ENCODE measurements around the gene SOHLH1. TPM values are rescaled to one million over a fixed set of nuclear protein-coding genes. Genes with fewer than 3 reads are reported as not detected.
"Not testable (repeated sequence)": the region's sequence is repeated elsewhere in the genome, so short reads cannot be mapped to it uniquely, and the experiment has no call there.

The SOHLH1 gene
- polyA plus RNA-seq, 2 of the 4 experiments (the other 2 are of a cell fraction) = not detected

DNA sequence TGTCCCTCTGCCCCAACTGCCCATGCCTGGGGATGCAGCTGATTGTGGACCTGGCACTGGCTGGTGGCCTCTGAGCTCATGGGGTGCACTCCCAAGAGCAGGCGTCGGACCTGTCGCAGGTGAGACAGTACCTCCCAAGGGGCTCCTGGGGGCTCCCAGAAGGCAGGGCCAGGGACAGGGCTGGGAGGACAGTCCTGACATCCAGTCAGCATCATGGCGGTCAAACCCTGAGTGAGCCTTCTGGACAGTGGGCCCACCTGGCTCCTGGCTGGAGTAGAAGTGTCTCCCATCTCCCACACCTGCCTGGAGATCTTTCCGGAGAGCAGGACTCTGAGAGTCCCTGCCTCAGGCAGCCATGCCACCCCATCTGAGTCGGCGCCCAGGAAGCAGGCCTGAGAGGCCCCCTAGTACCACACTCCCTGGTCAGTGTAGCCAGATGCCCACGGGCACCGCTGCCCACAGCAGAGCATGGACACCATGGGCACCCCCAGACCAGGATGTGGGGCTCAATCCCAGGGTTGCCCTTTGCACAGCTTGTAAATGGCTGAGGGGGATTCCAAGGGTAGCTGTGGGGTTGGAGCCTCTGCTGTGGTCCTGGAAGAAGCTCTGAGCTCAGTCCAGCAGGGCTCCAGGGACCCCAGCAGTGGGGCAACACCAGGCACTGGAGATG is 29.5 kb downstream of the SOHLH1 start:
- Histone ChIP-seq H3K4me3 (no peak overlapping the region), H3K4me2 (no peak overlapping the region), H3K9me3 (no peaks in the 10 kb centered on the region), H3K4me1 (no peaks in the 10 kb centered on the region), H3K27ac (no peak overlapping the region)
- 59% methylated on average over 7 of the region's 9 CpGs for WGBS (ENCODE audit: missing lambda C conversion rate)
- ATAC-seq = no peak
- DNase-seq (ENCODE audit: low read depth in 1 of 2, low spot score in 1 of 2) = no peak
- POLR2A ChIA-PET = no interaction called here
- CTCF ChIA-PET = interaction anchor here (1.4 kb wide), 1 partner anchor 11 kb away, joined by 3 read pairs; no protein-coding TSS in a partner anchor
- FAIRE-seq = no peak
- TF ChIP-seq HDAC2 (IDR thresholded peaks at IDR 0.05) (no peak), EP300 (IDR thresholded peaks at IDR 0.05) (no peak), RNF2 (IDR thresholded peaks at IDR 0.05; ENCODE audit: borderline replicate concordance, low read depth) (no peak), MYC (IDR thresholded peaks at IDR 0.05; ENCODE audit: borderline replicate concordance, low read length) (no peak), PHF8 (IDR thresholded peaks at IDR 0.05; ENCODE audit: borderline replicate concordance, low read depth) (no peak), RARB (CRISPR knock-in tag; IDR thresholded peaks at IDR 0.05) (no peak), ZFP36 (IDR thresholded peaks at IDR 0.05; ENCODE audit: borderline replicate concordance, partially characterized antibody) (no peak), EHMT2 (IDR thresholded peaks at IDR 0.05; ENCODE audit: low read depth) (no peak), BHLHE40 (IDR thresholded peaks at IDR 0.05; ENCODE audit: low read depth, low read length) (no peak), EHF (CRISPR knock-in tag; IDR thresholded peaks at IDR 0.05) (no peak), POLR2AphosphoS2 (conservative IDR thresholded peaks at IDR 0.05; ENCODE audit: low read length) (no peak), TP53 (CRISPR knock-in tag; IDR thresholded peaks at IDR 0.05) (no peak)
- TF ChIP-seq, protein P1, sequence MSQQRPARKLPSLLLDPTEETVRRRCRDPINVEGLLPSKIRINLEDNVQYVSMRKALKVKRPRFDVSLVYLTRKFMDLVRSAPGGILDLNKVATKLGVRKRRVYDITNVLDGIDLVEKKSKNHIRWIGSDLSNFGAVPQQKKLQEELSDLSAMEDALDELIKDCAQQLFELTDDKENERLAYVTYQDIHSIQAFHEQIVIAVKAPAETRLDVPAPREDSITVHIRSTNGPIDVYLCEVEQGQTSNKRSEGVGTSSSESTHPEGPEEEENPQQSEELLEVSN (IDR thresholded peaks at IDR 0.05; ENCODE audit: borderline replicate concordance, low read depth) = no peak
- TF ChIP-seq, protein P2, sequence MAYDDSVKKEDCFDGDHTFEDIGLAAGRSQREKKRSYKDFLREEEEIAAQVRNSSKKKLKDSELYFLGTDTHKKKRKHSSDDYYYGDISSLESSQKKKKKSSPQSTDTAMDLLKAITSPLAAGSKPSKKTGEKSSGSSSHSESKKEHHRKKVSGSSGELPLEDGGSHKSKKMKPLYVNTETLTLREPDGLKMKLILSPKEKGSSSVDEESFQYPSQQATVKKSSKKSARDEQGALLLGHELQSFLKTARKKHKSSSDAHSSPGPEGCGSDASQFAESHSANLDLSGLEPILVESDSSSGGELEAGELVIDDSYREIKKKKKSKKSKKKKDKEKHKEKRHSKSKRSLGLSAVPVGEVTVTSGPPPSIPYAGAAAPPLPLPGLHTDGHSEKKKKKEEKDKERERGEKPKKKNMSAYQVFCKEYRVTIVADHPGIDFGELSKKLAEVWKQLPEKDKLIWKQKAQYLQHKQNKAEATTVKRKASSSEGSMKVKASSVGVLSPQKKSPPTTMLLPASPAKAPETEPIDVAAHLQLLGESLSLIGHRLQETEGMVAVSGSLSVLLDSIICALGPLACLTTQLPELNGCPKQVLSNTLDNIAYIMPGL (CRISPR knock-in tag; IDR thresholded peaks at IDR 0.05; ENCODE audit: borderline replicate concordance) = no peak
- TF ChIP-seq, protein P3, sequence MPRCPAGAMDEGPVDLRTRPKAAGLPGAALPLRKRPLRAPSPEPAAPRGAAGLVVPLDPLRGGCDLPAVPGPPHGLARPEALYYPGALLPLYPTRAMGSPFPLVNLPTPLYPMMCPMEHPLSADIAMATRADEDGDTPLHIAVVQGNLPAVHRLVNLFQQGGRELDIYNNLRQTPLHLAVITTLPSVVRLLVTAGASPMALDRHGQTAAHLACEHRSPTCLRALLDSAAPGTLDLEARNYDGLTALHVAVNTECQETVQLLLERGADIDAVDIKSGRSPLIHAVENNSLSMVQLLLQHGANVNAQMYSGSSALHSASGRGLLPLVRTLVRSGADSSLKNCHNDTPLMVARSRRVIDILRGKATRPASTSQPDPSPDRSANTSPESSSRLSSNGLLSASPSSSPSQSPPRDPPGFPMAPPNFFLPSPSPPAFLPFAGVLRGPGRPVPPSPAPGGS (IDR thresholded peaks at IDR 0.05) = no peak
- TF ChIP-seq, protein P4, sequence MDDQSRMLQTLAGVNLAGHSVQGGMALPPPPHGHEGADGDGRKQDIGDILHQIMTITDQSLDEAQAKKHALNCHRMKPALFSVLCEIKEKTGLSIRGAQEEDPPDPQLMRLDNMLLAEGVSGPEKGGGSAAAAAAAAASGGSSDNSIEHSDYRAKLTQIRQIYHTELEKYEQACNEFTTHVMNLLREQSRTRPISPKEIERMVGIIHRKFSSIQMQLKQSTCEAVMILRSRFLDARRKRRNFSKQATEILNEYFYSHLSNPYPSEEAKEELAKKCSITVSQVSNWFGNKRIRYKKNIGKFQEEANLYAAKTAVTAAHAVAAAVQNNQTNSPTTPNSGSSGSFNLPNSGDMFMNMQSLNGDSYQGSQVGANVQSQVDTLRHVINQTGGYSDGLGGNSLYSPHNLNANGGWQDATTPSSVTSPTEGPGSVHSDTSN (IDR thresholded peaks at IDR 0.05) = no peak
- TF ChIP-seq, protein P5, sequence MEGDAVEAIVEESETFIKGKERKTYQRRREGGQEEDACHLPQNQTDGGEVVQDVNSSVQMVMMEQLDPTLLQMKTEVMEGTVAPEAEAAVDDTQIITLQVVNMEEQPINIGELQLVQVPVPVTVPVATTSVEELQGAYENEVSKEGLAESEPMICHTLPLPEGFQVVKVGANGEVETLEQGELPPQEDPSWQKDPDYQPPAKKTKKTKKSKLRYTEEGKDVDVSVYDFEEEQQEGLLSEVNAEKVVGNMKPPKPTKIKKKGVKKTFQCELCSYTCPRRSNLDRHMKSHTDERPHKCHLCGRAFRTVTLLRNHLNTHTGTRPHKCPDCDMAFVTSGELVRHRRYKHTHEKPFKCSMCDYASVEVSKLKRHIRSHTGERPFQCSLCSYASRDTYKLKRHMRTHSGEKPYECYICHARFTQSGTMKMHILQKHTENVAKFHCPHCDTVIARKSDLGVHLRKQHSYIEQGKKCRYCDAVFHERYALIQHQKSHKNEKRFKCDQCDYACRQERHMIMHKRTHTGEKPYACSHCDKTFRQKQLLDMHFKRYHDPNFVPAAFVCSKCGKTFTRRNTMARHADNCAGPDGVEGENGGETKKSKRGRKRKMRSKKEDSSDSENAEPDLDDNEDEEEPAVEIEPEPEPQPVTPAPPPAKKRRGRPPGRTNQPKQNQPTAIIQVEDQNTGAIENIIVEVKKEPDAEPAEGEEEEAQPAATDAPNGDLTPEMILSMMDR (IDR thresholded peaks at IDR 0.05) = no peak

DNA sequence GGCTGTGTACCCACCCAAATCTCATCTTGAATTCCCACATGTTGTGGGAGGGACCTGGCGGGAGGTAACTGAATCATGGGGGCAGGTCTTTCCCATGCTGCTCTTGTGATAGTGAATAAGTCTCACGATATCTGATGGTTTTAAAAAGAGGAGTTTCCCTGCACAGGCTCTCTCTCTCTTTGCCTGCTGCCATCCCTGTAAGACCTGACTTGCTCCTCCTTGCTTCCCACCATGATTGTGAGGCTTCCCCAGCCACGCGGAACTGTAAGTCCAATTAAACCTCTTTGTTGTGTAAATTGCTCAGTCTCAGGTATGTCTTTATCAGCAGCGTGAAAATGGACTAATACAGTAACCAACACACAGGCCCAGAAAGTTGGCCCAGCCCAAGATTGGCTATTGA is 30.3 kb downstream of the SOHLH1 start:
- H3K4me2 ChIP-seq; ATAC-seq; FAIRE-seq; CTCF ChIA-PET; H3K4me3 ChIP-seq; H3K4me1 ChIP-seq; DNase-seq (ENCODE audit: low read depth in 1 of 2, low spot score in 1 of 2); POLR2A ChIA-PET; H3K9me3 ChIP-seq; H3K27ac ChIP-seq: not testable (repeated sequence)
- 37% methylated on average over 5 of the region's 5 CpGs for WGBS (ENCODE audit: missing lambda C conversion rate)

Data from A549 (cell line).